ENCODE results near the gene ZSWIM8.

DNA sequence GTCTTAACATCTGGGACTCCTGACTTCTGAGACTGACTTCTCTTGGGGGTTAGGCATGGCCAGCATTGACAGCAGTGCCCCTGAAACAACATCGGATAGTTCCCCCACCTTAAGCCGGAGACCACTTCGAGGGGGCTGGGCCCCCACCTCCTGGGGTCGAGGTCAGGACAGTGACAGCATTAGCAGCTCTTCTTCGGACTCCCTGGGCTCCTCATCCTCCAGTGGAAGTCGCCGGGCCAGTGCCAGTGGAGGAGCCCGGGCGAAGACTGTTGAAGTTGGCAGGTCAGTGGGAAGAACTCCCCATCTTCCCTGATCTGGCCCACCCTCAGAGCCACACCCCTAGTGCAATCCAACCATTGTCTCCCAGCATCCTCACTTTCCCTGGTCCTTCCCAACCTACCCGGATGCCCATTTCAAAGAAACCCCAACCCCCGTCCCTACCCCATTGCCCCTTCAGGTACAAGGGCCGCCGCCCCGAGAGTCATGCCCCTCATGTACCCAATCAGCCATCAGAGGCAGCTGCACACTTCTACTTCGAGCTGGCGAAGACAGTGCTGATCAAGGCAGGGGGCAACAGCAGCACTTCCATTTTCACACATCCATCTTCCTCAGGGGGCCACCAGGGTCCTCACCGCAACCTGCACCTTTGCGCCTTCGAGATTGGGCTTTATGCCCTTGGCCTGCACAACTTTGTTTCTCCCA is 12.1 kb downstream of the ZSWIM8 start:
- TF ChIP-seq POLR2A (IDR thresholded peaks at IDR 0.05; ENCODE audit: low read depth, low read length), result peak; percentile 31
- TF ChIP-seq, protein P1, sequence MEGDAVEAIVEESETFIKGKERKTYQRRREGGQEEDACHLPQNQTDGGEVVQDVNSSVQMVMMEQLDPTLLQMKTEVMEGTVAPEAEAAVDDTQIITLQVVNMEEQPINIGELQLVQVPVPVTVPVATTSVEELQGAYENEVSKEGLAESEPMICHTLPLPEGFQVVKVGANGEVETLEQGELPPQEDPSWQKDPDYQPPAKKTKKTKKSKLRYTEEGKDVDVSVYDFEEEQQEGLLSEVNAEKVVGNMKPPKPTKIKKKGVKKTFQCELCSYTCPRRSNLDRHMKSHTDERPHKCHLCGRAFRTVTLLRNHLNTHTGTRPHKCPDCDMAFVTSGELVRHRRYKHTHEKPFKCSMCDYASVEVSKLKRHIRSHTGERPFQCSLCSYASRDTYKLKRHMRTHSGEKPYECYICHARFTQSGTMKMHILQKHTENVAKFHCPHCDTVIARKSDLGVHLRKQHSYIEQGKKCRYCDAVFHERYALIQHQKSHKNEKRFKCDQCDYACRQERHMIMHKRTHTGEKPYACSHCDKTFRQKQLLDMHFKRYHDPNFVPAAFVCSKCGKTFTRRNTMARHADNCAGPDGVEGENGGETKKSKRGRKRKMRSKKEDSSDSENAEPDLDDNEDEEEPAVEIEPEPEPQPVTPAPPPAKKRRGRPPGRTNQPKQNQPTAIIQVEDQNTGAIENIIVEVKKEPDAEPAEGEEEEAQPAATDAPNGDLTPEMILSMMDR (IDR thresholded peaks at IDR 0.05; ENCODE audit: extremely low read depth in 1 of 2, insufficient read depth in 1 of 2, low read depth in 1 of 2, low read length in 2 of 2), result no peak
- no peak for TF ChIP-seq GATA2 (IDR thresholded peaks at IDR 0.05; ENCODE audit: insufficient read depth, insufficient read length, low read depth, low read length)
- TF ChIP-seq MYC (IDR thresholded peaks at IDR 0.05; ENCODE audit: low read depth, low read length), result no peak
